ENCODE measurements around the gene ETV4. TPM values are rescaled to one million over a fixed set of nuclear protein-coding genes. Genes with fewer than 3 reads are reported as not detected.
A peak's percentile ranks its signal among the peaks of the same experiment; 100 is the strongest.

ETV4 gene
- polyA plus RNA-seq, result 1 to 10 TPM in 1 of 3 donors, under 1 TPM in 2; 0.16 to 2.2 (median 0.91) TPM

DNA sequence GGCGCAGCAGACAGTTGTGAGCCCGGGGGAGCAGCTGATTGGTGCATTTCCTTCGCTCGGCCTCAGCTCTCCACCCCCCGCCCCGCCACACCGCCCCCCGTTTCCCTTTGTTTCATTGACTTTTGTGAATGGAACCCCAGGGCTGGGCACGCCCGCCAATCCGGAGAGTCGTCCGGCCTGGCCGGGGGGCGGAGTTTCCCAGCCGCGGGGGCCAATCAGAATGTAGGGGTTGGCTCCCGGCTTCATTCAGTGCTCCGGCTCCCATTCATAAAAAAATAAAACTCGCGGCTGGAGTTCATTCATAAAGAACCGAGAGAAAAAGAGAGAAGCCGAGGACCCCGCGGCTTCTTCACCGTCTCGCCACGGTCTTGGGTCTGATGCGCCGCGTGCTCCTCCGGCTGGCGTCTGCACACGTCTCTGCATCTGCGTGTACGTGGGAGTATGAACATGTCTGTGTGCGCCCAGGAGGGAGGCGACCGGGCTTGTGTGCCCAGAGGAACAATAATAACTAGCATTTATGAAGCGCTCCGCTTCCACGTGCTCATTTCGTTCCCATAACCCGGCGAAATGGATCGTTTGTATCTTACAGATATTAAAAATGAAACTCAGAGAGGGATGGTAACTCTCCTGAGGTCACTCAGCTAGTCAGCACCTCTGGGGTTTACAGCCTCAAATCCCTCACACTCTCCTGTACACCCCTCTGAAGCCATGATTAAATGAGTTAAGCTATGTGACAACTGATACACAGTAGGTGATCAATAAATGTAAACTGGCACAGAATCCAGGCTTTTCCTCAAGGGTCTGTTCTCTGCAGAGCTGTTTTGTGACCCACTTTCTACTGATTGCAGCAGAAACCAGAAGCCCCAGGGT lies at the start of gene ETV4:
TSS of gene ETV4 (minus strand) at position 22 of the 870 bp plus-strand sequence. CDS start 723 bp downstream, outside the sequence.
- 1% methylated on average over 46 of the region's 46 CpGs for WGBS, 3 donors
- no peak within 1 kb of the TSS for H3K27ac ChIP-seq (ENCODE audit: low read depth, low read length)

DNA sequence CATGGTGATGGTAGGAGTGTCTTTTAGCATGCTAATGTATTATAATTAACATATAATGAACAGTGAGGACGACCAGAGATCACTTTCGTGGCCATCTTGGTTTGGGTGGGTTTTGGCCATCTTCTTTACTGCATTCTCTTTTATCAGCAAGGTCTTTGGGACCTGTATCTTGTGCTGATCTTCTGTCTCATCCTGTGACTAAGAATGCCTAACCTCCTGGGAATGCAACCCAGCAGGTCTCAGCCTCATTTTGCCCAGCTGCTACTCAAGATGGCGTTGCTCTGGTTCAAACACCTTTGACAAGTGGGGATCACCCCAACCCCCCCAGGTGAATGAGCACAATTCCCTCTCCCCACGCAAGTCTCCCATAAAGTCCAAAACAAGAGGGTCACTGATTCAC lies 49.3 kb upstream of the ETV4 start:
- WGBS, 3 donors, result 62 to 88% (median 69%) methylated on average over 4 of the region's 4 CpGs
- H3K27ac ChIP-seq (ENCODE audit: low read depth, low read length), result no peak overlapping the region

DNA sequence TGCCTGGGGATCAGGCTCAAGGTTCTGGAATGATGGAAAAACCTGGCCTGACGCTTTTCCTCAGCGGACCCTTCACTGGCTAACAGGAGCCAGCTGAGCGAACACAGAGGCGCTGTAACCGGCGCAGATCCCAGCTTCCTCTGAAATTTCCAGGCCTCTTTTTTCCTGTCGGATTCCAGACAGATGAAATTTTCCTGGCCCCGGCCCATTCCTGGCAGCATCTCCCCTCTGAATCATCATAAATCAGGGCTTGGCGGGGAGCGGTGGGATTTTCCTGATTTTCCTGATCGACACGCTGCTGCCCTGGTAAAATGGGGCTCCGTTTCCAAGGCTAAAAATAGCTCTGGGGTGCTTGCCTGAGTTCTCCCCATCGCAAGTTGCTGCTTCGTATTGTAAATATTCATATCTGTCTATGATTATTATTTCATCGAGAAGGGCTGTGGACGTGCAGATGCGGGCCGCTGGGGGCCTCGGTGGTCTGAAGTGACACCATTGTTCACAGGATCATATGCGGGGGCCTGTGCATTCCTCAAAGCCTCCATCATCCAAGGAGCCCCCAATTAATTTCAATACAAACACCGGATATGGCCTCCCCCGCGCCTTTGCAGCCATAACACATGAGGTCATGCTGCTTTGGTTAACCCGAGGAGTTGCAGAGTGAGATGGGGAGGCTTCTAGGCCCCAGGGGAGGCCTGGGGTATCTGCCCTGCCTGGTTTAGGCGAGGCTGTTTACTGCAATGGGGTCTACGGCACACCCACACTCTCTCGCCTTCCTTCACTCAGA lies 45.8 kb upstream of the ETV4 start:
- H3K27ac ChIP-seq (ENCODE audit: low read depth, low read length), result no peak overlapping the region
- WGBS, 3 donors, result 41 to 67% (median 48%) methylated on average over 28 of the region's 28 CpGs

- WGBS, 3 donors, result 84 to 91% (median 89%) methylated on average over 3 of the region's 3 CpGs
- peak overlapping the region; percentile 78 for H3K27ac ChIP-seq (ENCODE audit: low read depth, low read length)
These were observed 44.9 kb upstream of the ETV4 start for GRCh38 chr17:43591001-43591400.

- WGBS, 3 donors, result 74 to 87% (median 79%) methylated on average over 9 of the region's 9 CpGs
These were observed 42.7 kb upstream of the ETV4 start for GRCh38 chr17:43588664-43589435.

GRCh38 chr17:43588121-43588520 lies 42.0 kb upstream of the ETV4 start:
- 26 to 58% (median 45%) methylated on average over 2 of the region's 2 CpGs for WGBS, 3 donors
- H3K27ac ChIP-seq (ENCODE audit: low read depth, low read length), result no peak overlapping the region

More at GRCh38 chr17:43588664-43589435, 42.7 kb upstream of the ETV4 start:
- no peak overlapping the region for H3K27ac ChIP-seq (ENCODE audit: low read depth, low read length)

GRCh38 chr17:43587647-43588046 lies 41.5 kb upstream of the ETV4 start:
- no peak overlapping the region for H3K27ac ChIP-seq (ENCODE audit: low read depth, low read length)
- WGBS, 3 donors, result 56 to 79% (median 69%) methylated on average over 5 of the region's 5 CpGs

DNA sequence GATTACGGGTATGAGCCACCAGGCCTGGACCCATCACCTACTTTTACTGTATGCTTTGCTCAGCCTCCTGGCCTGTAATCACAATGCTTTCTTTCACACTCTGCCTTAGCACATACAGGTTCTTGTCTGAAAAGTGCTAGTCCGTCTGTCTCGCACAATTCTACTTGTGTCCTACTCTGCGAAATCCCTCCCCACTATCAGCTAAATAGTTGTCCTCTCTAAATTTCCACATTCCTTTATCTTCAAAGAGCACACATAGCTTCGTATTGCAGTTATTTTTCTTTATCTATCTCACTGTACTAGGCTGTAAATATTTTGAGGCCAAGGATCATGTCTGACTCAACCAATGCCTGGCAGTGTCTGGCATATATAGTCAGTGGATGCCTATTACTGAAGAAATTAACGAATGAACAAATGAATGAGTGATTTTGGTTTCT lies 38.5 kb upstream of the ETV4 start:
- 82 to 85% (median 82%) methylated on average over 6 of the region's 6 CpGs for WGBS, 3 donors
- no peak overlapping the region for H3K27ac ChIP-seq (ENCODE audit: low read depth, low read length)

DNA sequence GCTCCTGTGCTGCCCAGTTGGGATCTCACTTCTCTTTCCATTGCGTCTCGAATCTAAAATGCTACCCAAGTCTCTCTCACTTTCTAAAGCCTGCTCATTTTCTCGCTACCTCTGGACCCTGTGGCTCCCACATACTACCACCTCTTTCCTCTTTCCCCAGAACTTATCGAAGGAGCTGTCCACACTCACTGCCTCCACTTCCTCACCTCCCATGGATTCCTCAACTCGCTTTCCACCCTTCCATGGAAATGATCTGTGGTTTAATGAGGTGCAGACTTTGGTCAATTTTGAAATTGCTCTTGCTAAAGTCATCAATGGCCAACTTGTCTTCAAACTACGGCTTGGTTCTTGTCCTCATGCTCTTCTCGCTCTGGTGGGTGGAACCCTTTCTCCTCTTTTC lies 37.2 kb upstream of the ETV4 start:
- 89 to 93% (median 93%) methylated on average over 7 of the region's 7 CpGs for WGBS, 3 donors
- no peak overlapping the region for H3K27ac ChIP-seq (ENCODE audit: low read depth, low read length)

DNA sequence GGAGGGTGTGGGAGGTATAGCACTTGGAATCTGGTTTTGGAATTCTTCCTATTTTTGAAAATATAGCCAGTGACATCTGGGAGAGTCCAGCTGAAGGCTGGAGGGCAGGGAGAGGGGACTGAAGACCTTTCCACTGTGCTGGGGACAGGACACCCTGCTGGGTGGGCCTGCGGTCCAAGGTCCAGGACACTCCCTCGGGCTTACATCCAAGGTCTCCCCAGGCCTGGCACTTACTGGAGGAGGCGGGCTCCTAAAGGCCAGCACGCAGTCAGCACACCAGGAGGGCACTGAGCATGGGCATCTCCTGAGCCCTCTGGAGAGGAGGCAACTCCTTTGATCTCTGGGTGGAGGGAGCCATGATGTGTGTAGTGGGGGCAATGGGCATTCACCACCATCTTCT lies 35.5 kb upstream of the ETV4 start:
- H3K27ac ChIP-seq (ENCODE audit: low read depth, low read length), result no peak overlapping the region
- 51 to 75% (median 73%) methylated on average over 4 of the region's 4 CpGs for WGBS, 3 donors

DNA sequence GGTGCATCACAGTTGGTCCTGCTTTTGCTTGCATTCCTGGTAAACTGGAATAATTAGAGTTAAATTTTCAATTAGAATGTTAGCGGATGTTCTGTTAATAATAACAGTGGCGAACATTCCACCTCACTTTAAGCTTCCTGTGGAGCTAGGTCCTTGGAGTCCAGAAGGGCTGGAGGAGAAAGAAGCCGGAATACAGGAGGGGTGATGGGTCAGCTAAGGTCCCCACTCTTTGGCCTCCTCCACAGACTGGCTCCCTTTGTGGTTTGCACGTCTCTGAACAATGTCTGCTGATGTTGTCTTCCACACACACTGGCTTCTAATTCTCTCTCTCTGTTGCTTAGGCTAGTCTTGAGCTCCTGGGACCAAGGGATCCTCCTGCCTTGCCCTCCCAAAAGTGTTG lies 35.0 kb upstream of the ETV4 start:
- H3K27ac ChIP-seq (ENCODE audit: low read depth, low read length), result no peak overlapping the region

DNA sequence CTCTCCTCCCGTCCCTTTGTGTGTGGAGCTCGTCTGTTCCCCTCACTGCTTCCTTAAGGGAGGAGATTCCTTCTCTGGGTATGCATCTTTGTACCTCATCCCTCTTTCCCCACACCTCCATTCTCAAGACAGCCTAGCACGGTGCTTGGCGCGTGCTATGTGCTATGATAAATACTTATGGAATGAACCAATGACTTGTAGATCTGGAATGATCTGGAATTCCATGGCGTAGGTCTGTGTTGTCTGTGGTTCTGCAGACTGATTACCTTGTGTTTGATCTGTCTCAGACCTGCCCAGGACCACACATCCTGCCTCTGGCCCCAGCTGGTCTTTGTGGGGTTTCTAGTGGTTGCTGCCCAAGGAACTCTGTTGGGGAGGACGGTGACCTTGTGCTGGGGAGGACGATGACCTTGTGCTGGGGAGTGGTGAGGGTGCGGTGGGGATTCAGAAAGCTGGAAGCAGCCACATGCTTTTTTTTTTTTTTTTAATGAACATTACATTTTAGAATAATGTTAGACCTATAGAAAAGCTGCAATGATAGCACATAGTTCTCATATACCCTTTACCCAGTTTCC lies 33.5 kb upstream of the ETV4 start:
- 67 to 81% (median 69%) methylated on average over 9 of the region's 9 CpGs for WGBS, 3 donors
- no peak overlapping the region for H3K27ac ChIP-seq (ENCODE audit: low read depth, low read length)

More for the DNA sequence above, 35.0 kb upstream of the ETV4 start:
- WGBS, 3 donors, result 51 to 70% (median 62%) methylated on average over 4 of the region's 4 CpGs

DNA sequence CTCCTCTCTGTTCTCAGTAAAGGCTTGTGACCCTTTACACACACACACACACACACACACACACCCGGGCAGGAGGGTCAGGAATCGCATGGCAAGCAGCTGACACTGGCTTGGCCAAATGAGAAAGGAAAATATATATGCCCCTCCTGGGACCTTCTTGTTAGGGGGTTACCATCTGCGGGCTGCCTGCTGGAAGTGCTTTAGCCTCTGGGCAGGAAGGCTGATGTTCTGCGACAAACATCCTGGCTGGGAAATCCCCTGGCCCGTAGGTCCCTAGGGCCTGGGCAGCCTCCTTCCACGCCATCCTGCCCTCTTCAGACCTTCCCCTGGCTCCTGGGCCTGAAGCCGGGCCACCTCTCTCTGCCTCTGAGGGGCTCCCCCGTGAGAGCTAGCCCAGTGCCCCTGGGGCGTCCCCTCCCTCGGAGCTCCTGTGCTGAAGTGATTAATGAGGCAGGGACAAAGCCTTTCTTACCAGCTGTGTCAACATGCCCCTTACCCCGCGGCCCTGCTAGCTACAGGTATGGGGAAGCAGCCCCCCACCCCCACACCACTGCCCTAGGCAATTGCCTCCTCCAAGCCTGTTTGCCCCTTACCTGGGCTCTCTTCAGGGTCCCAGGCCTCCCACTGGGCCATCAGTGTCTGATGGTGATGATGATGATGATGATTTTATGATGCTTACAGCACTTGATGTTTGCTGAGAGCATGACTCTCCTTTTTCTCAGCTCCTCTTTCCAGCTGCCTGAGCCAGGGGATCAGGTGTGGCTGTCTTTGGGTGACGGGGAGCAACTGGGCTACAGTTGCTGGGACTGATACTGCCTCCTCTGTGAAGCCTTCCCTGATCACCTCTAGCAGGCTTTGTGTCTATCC lies 32.8 kb upstream of the ETV4 start:
- 29 to 43% (median 30%) methylated on average over 13 of the region's 13 CpGs for WGBS, 3 donors
- H3K27ac ChIP-seq (ENCODE audit: low read depth, low read length), result no peak overlapping the region

DNA sequence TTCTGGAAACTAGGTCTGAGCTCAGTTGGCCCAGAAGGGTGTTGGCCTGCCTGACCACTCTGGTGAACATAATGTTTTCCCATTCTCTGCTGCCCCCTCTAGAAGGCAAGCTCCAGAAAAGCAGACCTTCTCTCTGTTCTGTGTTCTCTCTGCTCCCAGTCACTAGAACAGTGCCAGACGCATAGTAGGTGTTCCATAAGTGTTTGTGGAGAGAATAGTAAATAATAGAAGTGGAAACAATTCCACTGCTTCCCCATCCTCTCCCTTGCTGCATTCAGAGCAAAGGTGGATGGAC lies 32.2 kb upstream of the ETV4 start:
- no peak overlapping the region for H3K27ac ChIP-seq (ENCODE audit: low read depth, low read length)
- 54 to 88% (median 73%) methylated on average over 1 of the region's 1 CpG for WGBS, 3 donors

DNA sequence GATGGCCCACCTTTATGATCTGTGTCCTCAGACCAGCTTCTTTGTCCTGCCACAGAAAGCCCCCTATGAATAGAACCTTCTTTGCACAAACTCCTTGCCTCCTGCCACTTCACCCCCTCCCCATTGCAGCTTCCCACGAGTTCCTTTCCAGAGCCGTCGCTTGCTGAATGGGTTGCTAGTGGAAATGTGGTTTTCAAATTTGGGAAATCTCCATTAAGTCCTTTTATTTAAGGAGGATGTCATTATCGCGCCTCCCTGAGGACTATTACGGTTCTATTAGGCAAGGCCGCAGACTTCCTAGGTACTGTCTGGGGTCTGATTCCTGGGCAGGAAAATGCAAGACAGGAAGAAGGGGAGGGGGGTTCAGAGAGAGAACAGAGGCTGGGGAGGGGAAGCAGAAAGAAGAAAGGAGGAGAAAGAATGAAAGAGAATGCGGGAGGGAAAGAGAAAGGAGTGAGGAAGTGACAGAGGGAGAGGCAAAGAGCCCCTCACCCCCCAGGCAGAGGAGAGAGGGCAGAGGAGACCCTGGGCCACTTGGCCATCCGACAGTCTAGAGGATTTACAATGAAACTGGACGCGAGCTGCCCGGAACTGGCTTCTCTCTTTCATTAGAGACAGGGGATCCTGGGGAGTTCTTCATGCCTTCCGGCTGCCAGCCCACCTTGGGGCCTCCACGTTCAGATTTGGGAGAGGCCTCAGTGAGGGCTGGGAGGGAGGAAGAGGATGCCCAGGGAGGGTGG lies 31.7 kb upstream of the ETV4 start:
- 65 to 76% (median 68%) methylated on average over 14 of the region's 14 CpGs for WGBS, 3 donors
- H3K27ac ChIP-seq (ENCODE audit: low read depth, low read length), result no peak overlapping the region

- 15 to 19% (median 17%) methylated on average over 10 of the region's 10 CpGs for WGBS, 3 donors
- no peak overlapping the region for H3K27ac ChIP-seq (ENCODE audit: low read depth, low read length)
These were observed 30.6 kb upstream of the ETV4 start for GRCh38 chr17:43576563-43577229.
